ENCODE results near the gene NAIF1. TPM values are rescaled to one million over a fixed set of nuclear protein-coding genes. Genes with fewer than 3 reads are reported as not detected.

The NAIF1 gene
- total and polyA plus RNA-seq, 10 of the 15 experiments (the other 5 are each of a cell fraction or from before 2014, with no cell fraction given): 2.4 to 14.2 (median 7.1) TPM

- H3K4me2 ChIP-seq (ENCODE audit: control insufficient read depth, insufficient read depth): peak overlapping the region; percentile 31; the same call in 1 of the 2 replicates
- peaks cover 9 to 10% of the 10 kb centered on the region in 2 experiments; a peak in 3 of 4 replicates for H3K36me3 ChIP-seq (ENCODE audit: control insufficient read depth in 2 of 2, insufficient read depth in 2 of 2, low read length in 1 of 2)
- H3K27ac ChIP-seq (ENCODE audit: control insufficient read depth, insufficient read depth): peak overlapping the region; percentile 61
- BruUV-seq (replicated peaks): no TSS peak
- H3K4me1 ChIP-seq (ENCODE audit: control insufficient read depth, insufficient read depth, low read length): peaks cover 23% of the 10 kb centered on the region
- no peaks in the 10 kb centered on the region for H4K20me1 ChIP-seq (ENCODE audit: control insufficient read depth, insufficient read depth)
- TF ChIP-seq DPF2 (IDR thresholded peaks at IDR 0.05) (0 out of 2 replicates have a peak, but pooled peaks have one; percentile 47), ATF7 (IDR thresholded peaks at IDR 0.05; ENCODE audit: low read depth) (no peak), CHD2 (IDR thresholded peaks at IDR 0.05; ENCODE audit: borderline replicate concordance, low read depth, low read length) (no peak), CHD4 (IDR thresholded peaks at IDR 0.05) (0 out of 2 replicates have a peak, but pooled peaks have one; percentile 42), EGR1 (IDR thresholded peaks at IDR 0.05; ENCODE audit: borderline replicate concordance in 1 of 2, low read depth in 2 of 2, low read length in 2 of 2) (0 out of 3 replicates have a peak, but pooled peaks of 1 of the 2 experiments have one; percentile 10), BCL11A (IDR thresholded peaks at IDR 0.05; ENCODE audit: low read depth, low read length) (no peak), SMARCA5 (IDR thresholded peaks at IDR 0.05) (peak; percentile 87), ZNF217 (IDR thresholded peaks at IDR 0.05) (no peak), TARDBP (IDR thresholded peaks at IDR 0.05; ENCODE audit: borderline replicate concordance) (no peak), BCL3 (IDR thresholded peaks at IDR 0.05; ENCODE audit: borderline replicate concordance, insufficient read depth, low read depth, low read length, poor library complexity, severe bottlenecking) (no peak), CEBPB (IDR thresholded peaks at IDR 0.05; ENCODE audit: borderline replicate concordance in 1 of 2, low read depth in 2 of 2, low read length in 2 of 2) (no peak), IKZF1 (conservative IDR thresholded peaks at IDR 0.05) (0 out of 2 replicates have a peak, but pooled peaks have one; percentile 0), HDGF (IDR thresholded peaks at IDR 0.05) (no peak), SRF (IDR thresholded peaks at IDR 0.05; ENCODE audit: low read depth in 2 of 2, low read length in 2 of 2) (no peak)
- TF ChIP-seq, protein P1, sequence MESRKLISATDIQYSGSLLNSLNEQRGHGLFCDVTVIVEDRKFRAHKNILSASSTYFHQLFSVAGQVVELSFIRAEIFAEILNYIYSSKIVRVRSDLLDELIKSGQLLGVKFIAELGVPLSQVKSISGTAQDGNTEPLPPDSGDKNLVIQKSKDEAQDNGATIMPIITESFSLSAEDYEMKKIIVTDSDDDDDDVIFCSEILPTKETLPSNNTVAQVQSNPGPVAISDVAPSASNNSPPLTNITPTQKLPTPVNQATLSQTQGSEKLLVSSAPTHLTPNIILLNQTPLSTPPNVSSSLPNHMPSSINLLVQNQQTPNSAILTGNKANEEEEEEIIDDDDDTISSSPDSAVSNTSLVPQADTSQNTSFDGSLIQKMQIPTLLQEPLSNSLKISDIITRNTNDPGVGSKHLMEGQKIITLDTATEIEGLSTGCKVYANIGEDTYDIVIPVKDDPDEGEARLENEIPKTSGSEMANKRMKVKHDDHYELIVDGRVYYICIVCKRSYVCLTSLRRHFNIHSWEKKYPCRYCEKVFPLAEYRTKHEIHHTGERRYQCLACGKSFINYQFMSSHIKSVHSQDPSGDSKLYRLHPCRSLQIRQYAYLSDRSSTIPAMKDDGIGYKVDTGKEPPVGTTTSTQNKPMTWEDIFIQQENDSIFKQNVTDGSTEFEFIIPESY (IDR thresholded peaks at IDR 0.05): no peak
- no peak overlapping the region for H3K4me3 ChIP-seq
- ChIA-PET POLR2A (interaction anchor here (0.9 to 2.8 kb wide), 6 partner anchors 8 to 179 kb away, joined by 3 to 10 read pairs (median 4); partner anchors contain the start of gene DPM2), CTCF (interaction anchor here (0.6 to 6.1 kb wide), 25 partner anchors 10 to 304 kb away, joined by 3 to 84 read pairs (median 5); partner anchors contain the start of gene PTGES2), RAD21 (ENCODE audit: unreplicated experiment) (interaction anchor here (1.0 to 2.4 kb wide), 7 partner anchors 9 to 173 kb away, joined by 4 to 11 read pairs (median 7); no protein-coding TSS in a partner anchor), SMC1A (ENCODE audit: uncharacterized antibody, unreplicated experiment) (interaction anchor here (0.6 to 3.3 kb wide), 12 partner anchors 9 to 161 kb away, joined by 3 to 11 read pairs (median 4); no protein-coding TSS in a partner anchor)
- DNase-seq (ENCODE audit: low read depth, low spot score): no peak
- 86% methylated on average over 15 of the region's 16 CpGs for WGBS (ENCODE audit: insufficient coverage, insufficient replicate concordance, low lambda C conversion rate, missing lambda C conversion rate)
- H2AFZ ChIP-seq (ENCODE audit: control insufficient read depth, low read depth, low read length): no peak overlapping the region
- intact Hi-C loops (cut with micrococcal nuclease; ENCODE audit: unreplicated experiment): loop anchor here (1.0 kb wide), 1 partner anchor 173 kb away; no protein-coding TSS in a partner anchor
- H3K79me2 ChIP-seq (ENCODE audit: control insufficient read depth, insufficient read depth, low read length): no peaks in the 10 kb centered on the region
- no peak for FAIRE-seq
- ATAC-seq: no peak
- no peaks in the 10 kb centered on the region for H3K9me3 ChIP-seq (replicated peaks; ENCODE audit: control insufficient read depth, insufficient read depth, low read length)
- in situ Hi-C loops (cut with MboI): no loop called here
- no peaks in the 10 kb centered on the region for H3K27me3 ChIP-seq (replicated peaks in 1 of 2; ENCODE audit: control insufficient read depth in 2 of 2, insufficient read depth in 2 of 2, low read length in 1 of 2)
- H3K9ac ChIP-seq (ENCODE audit: control insufficient read depth, insufficient read depth, low read length): no peak overlapping the region
Observed at GRCh38 chr9:128116104-128117083, 49.3 kb upstream of the NAIF1 start.
